ENCODE results near the gene LMOD2. TPM values are rescaled to one million over a fixed set of nuclear protein-coding genes. Genes with fewer than 3 reads are reported as not detected.

LMOD2 gene
- total and polyA plus RNA-seq, 10 of the 15 experiments (the other 5 are each of a cell fraction or from before 2014, with no cell fraction given), result not detected

DNA sequence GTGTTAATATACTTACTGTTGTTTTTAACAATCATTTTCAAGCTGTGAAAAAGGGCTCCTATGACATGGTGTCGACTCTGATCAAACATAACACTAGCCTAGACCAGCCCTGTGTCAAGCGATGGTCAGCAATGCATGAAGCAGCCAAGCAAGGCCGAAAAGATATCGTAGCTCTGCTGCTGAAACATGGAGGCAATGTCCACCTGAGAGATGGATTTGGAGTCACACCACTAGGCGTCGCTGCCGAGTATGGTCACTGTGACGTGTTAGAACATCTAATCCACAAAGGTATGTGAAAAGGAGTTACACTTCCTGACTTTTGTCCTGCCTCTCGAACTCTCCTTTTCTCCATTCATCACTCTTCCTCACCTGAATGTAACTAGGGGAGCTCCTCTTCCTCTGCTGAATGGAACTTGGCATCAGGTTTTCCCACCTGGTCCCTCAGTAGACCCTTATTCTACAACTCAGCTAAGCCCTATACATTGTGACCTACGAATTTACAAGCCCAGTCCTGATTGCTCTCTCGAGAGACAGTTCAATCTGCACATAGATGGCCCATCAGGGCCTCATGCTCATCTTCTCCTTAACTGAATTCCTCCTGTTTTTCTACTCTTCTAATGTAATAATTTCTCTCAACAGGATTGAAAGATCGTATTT, 31.0 kb upstream of the LMOD2 start:
- Histone ChIP-seq H2AFZ (ENCODE audit: control insufficient read depth, low read depth, low read length) (peak overlapping the region; percentile 73), H3K4me2 (ENCODE audit: control insufficient read depth, insufficient read depth) (no peak overlapping the region), H4K20me1 (ENCODE audit: control insufficient read depth, insufficient read depth) (no peaks in the 10 kb centered on the region), H3K36me3 (ENCODE audit: control insufficient read depth in 2 of 2, insufficient read depth in 2 of 2, low read length in 1 of 2) (no peaks in the 10 kb centered on the region), H3K27me3 (replicated peaks in 1 of 2; ENCODE audit: control insufficient read depth in 2 of 2, insufficient read depth in 2 of 2, low read length in 1 of 2) (no peaks in the 10 kb centered on the region), H3K9me3 (replicated peaks; ENCODE audit: control insufficient read depth, insufficient read depth, low read length) (no peaks in the 10 kb centered on the region), H3K79me2 (ENCODE audit: control insufficient read depth, insufficient read depth, low read length) (no peaks in the 10 kb centered on the region), H3K9ac (ENCODE audit: control insufficient read depth, insufficient read depth, low read length) (no peak overlapping the region), H3K4me1 (ENCODE audit: control insufficient read depth, insufficient read depth, low read length) (no peaks in the 10 kb centered on the region), H3K4me3 (no peak overlapping the region), H3K27ac (ENCODE audit: control insufficient read depth, insufficient read depth) (no peak overlapping the region)
- CTCF ChIA-PET, result interaction anchor here (0.6 to 4.3 kb wide), 45 partner anchors 8 to 1243 kb away, joined by 3 to 37 read pairs (median 4); partner anchors contain the start of genes LMOD2 and NDUFA5
- SMC1A ChIA-PET (ENCODE audit: uncharacterized antibody, unreplicated experiment), result interaction anchor here (0.6 to 1.5 kb wide), 15 partner anchors 12 to 1536 kb away, joined by 3 to 8 read pairs (median 3); no protein-coding TSS in a partner anchor
- DNase-seq (ENCODE audit: low read depth, low spot score) (peak; percentile 25), ATAC-seq (peak; percentile 97), FAIRE-seq (peak; percentile 86)
- in situ Hi-C loops (cut with MboI) (no loop called here), intact Hi-C loops (cut with micrococcal nuclease; ENCODE audit: unreplicated experiment) (loop anchor here (2.0 to 5.0 kb wide), 2 partner anchors 132 to 248 kb away; no protein-coding TSS in a partner anchor)
- BruUV-seq (replicated peaks), result no TSS peak
- POLR2A ChIA-PET, result no interaction called here
- no peak for TF ChIP-seq ZNF274 (IDR thresholded peaks at IDR 0.05; ENCODE audit: insufficient read depth, insufficient read length)
- TF ChIP-seq RAD21 (IDR thresholded peaks at IDR 0.05; ENCODE audit: insufficient read depth, low read depth, low read length), result peak; percentile 40
- peak; percentile 68 to 94 (median 91) for TF ChIP-seq CTCF (IDR thresholded peaks at IDR 0.05 in 2 of 3, conservative IDR thresholded peaks at IDR 0.05 in 1 of 3; ENCODE audit: control insufficient read depth in 2 of 3, extremely low read depth in 1 of 3, insufficient read depth in 1 of 3, low read depth in 3 of 3, low read length in 3 of 3)
- TF ChIP-seq NRF1 (conservative IDR thresholded peaks at IDR 0.05; ENCODE audit: low read depth, low read length), result no peak
- TF ChIP-seq KAT2A (conservative IDR thresholded peaks at IDR 0.05; ENCODE audit: control insufficient read depth, low read depth, low read length), result no peak
- peak; percentile 48; the same call in 1 of the 2 replicates for TF ChIP-seq IRF4 (IDR thresholded peaks at IDR 0.05; ENCODE audit: low read depth, low read length)
- no peak for TF ChIP-seq MYB (IDR thresholded peaks at IDR 0.05; ENCODE audit: borderline replicate concordance, low read depth, low read length)
- peak; percentile 60; the same call in 1 of the 2 replicates for TF ChIP-seq CREB1 (IDR thresholded peaks at IDR 0.05; ENCODE audit: low read depth)
- no peak for TF ChIP-seq POU2F2 (IDR thresholded peaks at IDR 0.05; ENCODE audit: borderline replicate concordance, low read depth, low read length)
- TF ChIP-seq CREM (IDR thresholded peaks at IDR 0.05; ENCODE audit: low read depth), result peak; percentile 79
- TF ChIP-seq SMC3 (IDR thresholded peaks at IDR 0.05; ENCODE audit: borderline replicate concordance, low read length), result peak; percentile 29; the same call in 1 of the 2 replicates
- TF ChIP-seq YY1 (IDR thresholded peaks at IDR 0.05; ENCODE audit: low read depth, low read length), result peak; percentile 84
- WGBS (ENCODE audit: insufficient coverage, insufficient replicate concordance, low lambda C conversion rate, missing lambda C conversion rate), result 26% methylated on average over 12 of the region's 12 CpGs
- RAD21 ChIA-PET (ENCODE audit: unreplicated experiment), result interaction anchor here (0.6 to 2.1 kb wide), 7 partner anchors 20 to 248 kb away, joined by 3 to 13 read pairs (median 4); no protein-coding TSS in a partner anchor

Measured in GM12878 (cell line).